Hypothalamus (tissue), 51 donors: ENCODE measurements around the gene OR2B6.
"Not testable (repeated sequence)": the region's sequence is repeated elsewhere in the genome, so short reads cannot be mapped to it uniquely, and the experiment has no call there.

Experiments used
- DNase-seq, 51 donors: peaks; one replicate each; lab custom pipeline; 2025; lab: John Stamatoyannopoulos, UW

The OR2B6 gene

GRCh38 chr6:27956941-27957340 is at the start of gene OR2B6:
Gene OR2B6 (plus strand): TSS chr6:27957241. CDS start chr6:27957241, 0 bp downstream.
- DNase-seq = no peak

- no peak for DNase-seq
Measured at GRCh38 chr6:27908017-27908416, 49.0 kb upstream of the OR2B6 start.

- no peak for DNase-seq
Measured at GRCh38 chr6:27911956-27912446, 45.0 kb upstream of the OR2B6 start, which contains the start of gene OR2B2. Gene OR2B2 (minus strand): TSS chr6:27912396. CDS start chr6:27912319, 77 bp downstream.

- no peak for DNase-seq
Measured at GRCh38 chr6:27922949-27923348, 34.1 kb upstream of the OR2B6 start.

- no peak for DNase-seq
Measured at GRCh38 chr6:27924179-27924578, 32.9 kb upstream of the OR2B6 start.

GRCh38 chr6:27928041-27928440 is 29.0 kb upstream of the OR2B6 start:
- not testable (repeated sequence) for DNase-seq

GRCh38 chr6:27929930-27930329 is 27.1 kb upstream of the OR2B6 start:
- not testable (repeated sequence) for DNase-seq

- DNase-seq = no peak
Measured at GRCh38 chr6:27931209-27931608, 25.8 kb upstream of the OR2B6 start.

GRCh38 chr6:27940766-27941165 is 16.3 kb upstream of the OR2B6 start:
- no peak for DNase-seq

GRCh38 chr6:27943072-27943471 is 14.0 kb upstream of the OR2B6 start:
- DNase-seq = not testable (repeated sequence)

- no peak for DNase-seq
Measured at GRCh38 chr6:27948237-27948636, 8.8 kb upstream of the OR2B6 start.

GRCh38 chr6:27951040-27951439 is 6.0 kb upstream of the OR2B6 start:
- DNase-seq = no peak

- no peak for DNase-seq
Measured at GRCh38 chr6:27957516-27957915, 475 bp downstream of the OR2B6 start.

- DNase-seq = no peak
Measured at GRCh38 chr6:27962506-27962905, 5.5 kb downstream of the OR2B6 start.

GRCh38 chr6:27966044-27966443 is 9.0 kb downstream of the OR2B6 start:
- no peak for DNase-seq

GRCh38 chr6:27966816-27967426 is 9.9 kb downstream of the OR2B6 start:
- no peak for DNase-seq

- no peak for DNase-seq
Measured at GRCh38 chr6:27970444-27970843, 13.4 kb downstream of the OR2B6 start.

GRCh38 chr6:27972750-27973149 is 15.7 kb downstream of the OR2B6 start:
- DNase-seq = no peak

- DNase-seq = no peak
Measured at GRCh38 chr6:27977387-27977786, 20.3 kb downstream of the OR2B6 start.

GRCh38 chr6:27978705-27979104 is 21.7 kb downstream of the OR2B6 start:
- no peak for DNase-seq

- no peak for DNase-seq
Measured at GRCh38 chr6:27980111-27980510, 23.1 kb downstream of the OR2B6 start.

- DNase-seq = no peak
Measured at GRCh38 chr6:27986928-27987725, 30.1 kb downstream of the OR2B6 start.
